CD4-positive, alpha-beta T cell treated with Interleukin-12 subunit alpha and Interleukin-12 subunit beta, for 1 hour (primary cell): ENCODE data around the gene SPATA31A6.
"Not testable (repeated sequence)": the region's sequence is repeated elsewhere in the genome, so short reads cannot be mapped to it uniquely, and the experiment has no call there.

Experiments used
- DNase-seq: peaks from one replicate; pipeline ENCODE4 v3.0.0-alpha.2; 2020

SPATA31A6 gene

DNA sequence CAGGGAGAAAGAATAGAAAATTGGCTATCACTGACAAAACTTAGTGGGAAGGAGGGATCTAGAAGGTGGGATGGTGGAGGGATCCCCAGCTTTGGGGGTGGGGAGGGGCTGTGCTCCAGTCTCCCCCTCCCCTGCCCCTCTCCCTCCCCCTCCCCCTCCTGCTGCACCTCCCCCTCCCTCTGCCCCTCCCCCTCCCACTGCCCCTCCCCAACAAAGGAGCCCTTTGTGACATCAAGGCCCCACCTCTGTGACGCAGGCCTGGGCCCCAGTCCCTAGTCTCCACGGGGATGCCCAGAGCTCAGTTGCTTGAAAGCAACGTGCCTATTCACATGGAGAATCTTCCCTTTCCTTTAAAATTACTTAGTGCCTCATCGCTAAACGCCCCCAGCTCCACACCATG is at the start of gene SPATA31A6:
Gene SPATA31A6, plus strand, starts transcription at position 301 of the 400 bp plus-strand sequence. Its CDS starts 29 bp downstream, at position 330.
- not testable (repeated sequence) for DNase-seq

DNA sequence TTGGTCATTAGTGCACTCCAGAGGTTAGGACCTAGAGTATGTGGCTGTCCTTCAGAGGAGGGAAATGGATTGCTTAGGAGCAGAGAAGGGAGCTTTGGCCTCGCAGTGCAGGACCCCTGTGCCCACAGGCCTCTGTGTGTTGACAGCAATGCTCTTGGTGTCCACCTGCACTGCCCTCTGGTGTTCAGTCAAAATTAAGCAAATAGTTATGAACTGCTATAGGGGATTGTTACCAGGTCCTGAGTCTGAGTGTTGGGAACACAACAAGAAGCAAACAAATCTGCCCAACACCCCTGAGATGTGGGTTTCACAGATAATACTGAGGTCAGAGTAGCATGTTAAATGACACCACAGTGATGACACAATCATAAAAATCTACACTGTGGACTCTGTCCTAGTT is 23.2 kb upstream of the SPATA31A6 start:
- not testable (repeated sequence) for DNase-seq

DNA sequence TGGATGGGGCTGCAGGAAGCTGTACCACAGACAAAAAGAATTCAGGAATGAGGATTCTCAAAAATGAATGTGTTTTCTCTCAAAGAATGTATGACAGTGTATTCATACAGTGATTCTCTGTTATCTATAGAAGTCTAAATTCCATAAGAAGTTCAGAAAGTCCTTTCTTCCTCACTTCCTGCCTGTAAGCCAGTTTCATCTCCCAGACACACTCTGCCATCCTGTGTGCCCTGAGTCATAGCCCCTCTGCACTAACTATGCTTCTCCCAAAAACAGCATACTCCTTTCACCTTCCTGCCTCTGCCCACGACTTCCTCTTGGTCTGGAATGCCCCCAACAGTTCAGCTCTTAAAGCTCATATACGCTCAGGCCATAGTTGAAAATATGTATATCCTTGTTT is 36.4 kb downstream of the SPATA31A6 start:
- DNase-seq: not testable (repeated sequence)

DNA sequence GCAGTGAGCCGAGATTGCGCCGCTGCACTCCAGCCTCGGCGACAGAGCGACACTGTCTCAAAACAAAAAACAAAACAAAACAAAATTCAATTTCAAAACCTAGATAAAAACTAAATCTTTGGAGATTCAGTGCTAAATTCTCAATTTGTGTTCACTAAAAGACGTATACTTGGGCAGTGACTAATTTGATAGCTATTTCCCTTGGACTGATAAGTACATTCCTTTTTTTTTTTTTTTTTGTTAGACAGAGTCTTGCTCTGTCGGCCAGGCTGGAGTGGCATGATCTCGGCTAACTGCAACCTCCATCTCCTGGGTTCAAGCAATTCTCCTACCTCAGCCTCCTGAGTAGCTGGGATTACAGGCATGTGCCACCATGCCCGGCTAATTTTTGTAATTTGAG is 39.8 kb downstream of the SPATA31A6 start:
- not testable (repeated sequence) for DNase-seq

DNA sequence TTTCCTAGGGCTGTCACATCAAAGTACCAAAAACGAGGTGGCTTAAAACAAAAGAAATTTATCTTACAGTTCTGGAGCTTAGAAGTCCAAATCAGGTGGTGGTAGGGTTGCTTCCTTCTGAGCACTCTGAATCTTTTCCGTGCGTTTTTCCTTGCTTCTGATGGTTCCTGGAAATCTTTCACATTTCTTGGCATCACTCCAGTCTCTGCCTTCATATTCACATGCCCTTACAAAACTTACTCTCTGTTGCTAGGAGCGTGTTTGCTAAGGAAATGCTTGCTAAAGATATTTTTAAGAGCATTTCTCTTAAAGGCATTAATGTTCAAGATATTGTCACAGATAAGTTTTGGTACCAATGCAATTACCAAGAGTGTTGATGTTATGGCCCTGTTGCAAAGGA is 49.6 kb downstream of the SPATA31A6 start:
- DNase-seq: not testable (repeated sequence)

DNA sequence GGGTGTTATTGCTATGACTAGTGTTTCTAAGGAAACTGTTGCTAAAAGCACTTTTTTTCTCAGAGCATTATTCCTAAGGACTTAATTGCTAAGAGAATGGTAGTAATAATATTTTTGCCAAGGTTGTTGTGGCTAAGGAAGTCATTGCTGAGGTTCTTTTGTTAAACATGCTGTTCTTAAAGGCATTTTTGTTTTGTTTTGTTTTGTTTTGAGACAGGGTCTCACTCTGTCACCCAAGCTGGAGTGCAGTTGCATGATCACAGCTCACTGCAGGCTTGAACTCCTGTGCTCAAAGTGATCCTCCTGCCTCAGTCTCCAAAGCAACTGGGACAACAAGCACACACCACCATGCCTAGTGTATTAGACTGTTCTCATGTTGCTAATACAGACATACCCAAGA is 51.2 kb downstream of the SPATA31A6 start:
- not testable (repeated sequence) for DNase-seq

DNA sequence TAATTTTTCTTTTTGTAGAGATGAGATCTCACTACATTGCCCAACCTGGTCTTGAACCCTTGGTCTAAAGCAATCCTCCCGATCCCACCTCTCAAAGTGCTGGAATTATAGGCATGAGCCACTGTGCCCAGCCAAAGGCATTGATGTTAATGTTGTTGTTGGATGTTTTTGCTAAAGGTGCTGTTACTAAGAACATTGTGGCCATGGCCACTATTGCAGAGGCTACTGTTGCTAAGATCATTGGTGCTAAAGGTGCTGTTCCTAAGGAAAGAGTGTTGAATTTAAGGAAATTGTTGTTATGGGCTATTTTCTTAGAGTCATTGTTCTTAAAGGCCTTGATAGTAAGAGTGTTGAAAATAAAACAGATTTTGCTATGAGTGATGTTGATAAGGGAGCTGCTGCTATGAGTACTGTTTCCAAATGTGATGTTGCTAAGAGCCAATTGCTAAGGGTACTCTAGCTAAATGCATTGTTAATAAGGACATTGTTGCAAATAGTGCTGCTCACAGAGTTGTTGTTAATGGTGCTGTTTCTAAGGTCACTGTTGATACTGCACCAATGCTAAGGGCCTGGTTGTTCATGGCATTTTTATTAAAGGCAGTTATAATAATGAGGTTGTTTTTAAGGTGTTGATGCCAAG is 52.0 kb downstream of the SPATA31A6 start:
- DNase-seq: not testable (repeated sequence)

DNA sequence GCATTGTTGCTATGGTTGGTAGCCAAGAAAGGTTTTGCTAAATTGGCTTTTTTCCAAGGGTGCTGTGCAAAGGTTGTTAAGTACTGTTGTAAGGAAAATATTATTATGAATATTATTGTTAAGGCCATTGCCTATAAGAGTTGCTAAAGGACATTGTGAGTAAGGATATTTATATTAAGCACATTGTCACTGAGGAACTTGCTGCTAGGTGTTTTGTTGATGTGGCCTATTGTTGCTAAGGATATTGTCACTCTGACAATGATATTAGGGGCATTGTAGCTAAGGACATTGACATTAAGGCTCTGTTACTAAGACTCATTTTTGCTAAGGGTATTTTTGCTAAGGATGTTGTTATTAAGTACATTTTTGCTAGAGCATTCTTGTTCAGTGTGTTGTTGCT is 52.6 kb downstream of the SPATA31A6 start:
- not testable (repeated sequence) for DNase-seq

DNA sequence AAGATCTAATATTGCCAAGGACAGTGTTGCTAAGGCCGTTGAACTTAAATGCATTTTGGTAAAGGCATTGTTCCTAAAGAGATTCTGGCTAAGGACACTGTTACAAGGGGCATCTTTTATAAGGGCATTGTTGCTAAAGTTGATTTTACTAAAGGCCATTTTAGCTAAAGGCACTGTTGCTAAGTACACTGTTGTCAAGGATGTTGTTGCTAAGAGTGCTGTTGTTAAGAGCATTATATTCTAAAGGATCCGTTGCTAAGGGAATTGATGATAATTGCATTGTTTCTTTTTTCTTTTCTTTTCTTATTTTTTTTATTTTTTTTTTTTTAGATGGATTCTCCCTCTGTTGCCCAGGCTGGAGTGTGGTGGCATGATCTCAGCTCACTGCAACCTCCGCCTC is 53.9 kb downstream of the SPATA31A6 start:
- not testable (repeated sequence) for DNase-seq

DNA sequence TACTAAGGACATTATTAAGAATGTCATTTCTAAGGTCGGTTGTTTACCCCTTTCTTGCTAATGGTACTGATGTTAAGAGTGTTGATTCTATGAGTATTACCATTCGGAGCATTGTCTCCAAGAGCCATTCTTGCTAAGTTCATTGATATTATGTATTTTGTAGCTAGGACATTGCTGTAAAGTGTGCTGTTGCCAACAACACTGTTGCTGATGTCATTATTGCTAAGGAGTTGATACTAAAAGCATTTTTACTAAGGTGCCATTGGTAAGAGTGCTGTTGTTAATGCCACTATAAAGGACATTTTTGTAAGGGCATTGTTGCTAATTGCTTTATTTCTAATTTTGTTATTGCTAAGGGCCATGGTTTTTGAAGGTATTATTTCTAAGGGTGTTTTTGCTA is 55.4 kb downstream of the SPATA31A6 start:
- not testable (repeated sequence) for DNase-seq
